Tibial nerve (tissue), 4 donors: Measurements from ENCODE around the gene DOCK9. TPM values are rescaled to one million over a fixed set of nuclear protein-coding genes. Genes with fewer than 3 reads are reported as not detected.

Source experiments
- DNase-seq, 2 donors: peaks; one replicate each; pipeline ENCODE4 v3.0.0-alpha.2; 2019; ENCODE audit warnings: low spot score in 2 of 2
- H3K27ac ChIP-seq, 4 donors: fragments of 200-600 bp; sonication (generic) in 3 of 4; one replicate each; pipeline ENCODE4 v1.5.1; 2017 to 2019; ENCODE audit warnings: mild to moderate bottlenecking in 1 of 4
- H3K27me3 ChIP-seq, 2 donors: fragments of 200-600 bp; sonication (generic) in 1 of 2; one replicate each; pipeline versions ENCODE4 v1.5.1 to v1.6.0; 2017 to 2019
- H3K36me3 ChIP-seq, 3 donors: fragments of 200-600 bp; sonication (generic); one replicate each; pipeline ENCODE4 v1.5.1; 2018 to 2019
- H3K4me1 ChIP-seq, 4 donors: fragments of 200-600 bp; sonication (generic) in 3 of 4; one replicate each; pipeline ENCODE4 v1.5.1; 2017 to 2019
- H3K4me3 ChIP-seq, 4 donors: fragments of 200-600 bp; sonication (generic) in 3 of 4; one replicate each; pipeline ENCODE4 v1.5.1; 2017 to 2019; ENCODE audit warnings: mild to moderate bottlenecking in 1 of 4, moderate library complexity in 1 of 4
- H3K9me3 ChIP-seq, 4 donors: fragments of 200-600 bp; sonication (generic) in 3 of 4; one replicate each; pipeline ENCODE4 v1.5.1; 2017 to 2019
- EP300 ChIP-seq, 2 donors: sonication (generic); formaldehyde crosslinking; IDR thresholded peaks; one replicate each; pipeline ENCODE4 v1.6.1; 2017; ENCODE audit warnings: antibody characterized with exemption in 2 of 2, mild to moderate bottlenecking in 1 of 2
- POLR2A ChIP-seq, 2 donors: fragments of 450-650 bp; IDR thresholded peaks; one replicate each; pipeline ENCODE4 v1.6.1; 2017; ENCODE audit warnings: antibody characterized with exemption in 2 of 2, mild to moderate bottlenecking in 2 of 2, moderate library complexity in 2 of 2
- WGBS, 2 donors: methylation state at CpG; one replicate each; pipeline ENCODE4 v1.1.5; 2018; 5-methylcytosine and 5-hydroxymethylcytosine counted together
- total RNA-seq, 4 donors: library from RNA; depleted of rRNA; stranded (reverse); fragments of >200 nt; gene quantifications; one replicate each; pipeline ENCODE4 v1.1.0, GENCODE V29; 2016
- TF ChIP-seq, protein P1 (sequence below), 5 experiments: fragments of 200-600 bp in 3 of 5; fragments of 450-650 bp in 2 of 5; sonication (generic) in 3 of 5; IDR thresholded peaks; one replicate each; pipeline ENCODE4 v1.5.1; 2016 to 2019; ENCODE audit warnings: antibody characterized with exemption in 5 of 5, mild to moderate bottlenecking in 3 of 5, moderate library complexity in 2 of 5

Gene DOCK9
- total RNA-seq, 4 donors from 2014 or later = 147 to 258 (median 243) TPM

DNA sequence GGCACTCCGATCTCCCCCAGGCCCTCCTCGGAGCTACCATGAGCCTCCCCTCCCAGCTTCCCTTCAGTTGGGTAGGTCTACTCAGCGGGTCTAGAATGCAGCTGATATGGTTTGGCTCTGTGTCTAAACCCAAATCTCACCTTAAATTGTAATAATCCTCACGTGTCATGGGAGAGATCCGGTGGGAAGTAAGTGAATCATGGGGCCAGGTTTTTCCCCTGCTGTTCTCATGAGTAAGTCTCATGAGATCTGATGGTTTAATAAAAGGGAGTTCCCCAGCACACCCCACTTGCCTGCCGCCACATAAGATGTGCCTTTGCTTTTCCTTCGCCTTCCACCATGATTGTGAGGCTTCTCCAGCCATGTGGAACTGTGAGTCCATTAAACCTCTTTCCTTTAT is 14.5 kb upstream of the DOCK9 start:
- Histone ChIP-seq H3K4me3 (no peak overlapping the region), H3K36me3 (no peaks in the 10 kb centered on the region), H3K27me3 (no peaks in the 10 kb centered on the region), H3K9me3 (no peaks in the 10 kb centered on the region), H3K27ac (no peak overlapping the region), H3K4me1 (peaks cover 0 to 7% (median 0%) of the 10 kb centered on the region in 4 donors)
- 79 to 80% methylated on average over 7 of the region's 7 CpGs for WGBS, 2 donors
- TF ChIP-seq EP300 (IDR thresholded peaks at IDR 0.05) = no peak
- DNase-seq = no peak

DNA sequence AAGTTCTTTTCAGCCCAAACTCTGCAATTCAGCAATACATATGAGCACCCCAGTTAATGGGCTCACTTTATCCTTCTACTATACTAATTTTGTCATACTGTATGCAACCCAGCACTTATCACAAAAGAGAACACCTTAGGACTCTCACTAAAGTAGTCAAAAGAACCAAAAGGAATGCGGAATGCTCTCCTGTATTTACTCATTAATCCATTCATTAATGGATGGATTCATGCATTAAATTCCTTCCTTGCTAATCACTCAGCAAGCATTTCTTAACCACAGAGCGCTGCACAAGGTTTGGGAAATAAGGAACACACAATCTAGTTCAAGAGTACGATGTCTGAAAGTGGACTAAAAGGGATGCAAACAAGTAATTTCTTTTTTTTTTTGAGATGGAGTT is 12.8 kb upstream of the DOCK9 start:
- Histone ChIP-seq H3K4me1 (peaks cover 0 to 13% (median 0%) of the 10 kb centered on the region in 4 donors), H3K36me3 (no peaks in the 10 kb centered on the region), H3K27ac (no peak overlapping the region), H3K4me3 (no peak overlapping the region), H3K27me3 (no peaks in the 10 kb centered on the region), H3K9me3 (no peaks in the 10 kb centered on the region)
- TF ChIP-seq, protein P1, sequence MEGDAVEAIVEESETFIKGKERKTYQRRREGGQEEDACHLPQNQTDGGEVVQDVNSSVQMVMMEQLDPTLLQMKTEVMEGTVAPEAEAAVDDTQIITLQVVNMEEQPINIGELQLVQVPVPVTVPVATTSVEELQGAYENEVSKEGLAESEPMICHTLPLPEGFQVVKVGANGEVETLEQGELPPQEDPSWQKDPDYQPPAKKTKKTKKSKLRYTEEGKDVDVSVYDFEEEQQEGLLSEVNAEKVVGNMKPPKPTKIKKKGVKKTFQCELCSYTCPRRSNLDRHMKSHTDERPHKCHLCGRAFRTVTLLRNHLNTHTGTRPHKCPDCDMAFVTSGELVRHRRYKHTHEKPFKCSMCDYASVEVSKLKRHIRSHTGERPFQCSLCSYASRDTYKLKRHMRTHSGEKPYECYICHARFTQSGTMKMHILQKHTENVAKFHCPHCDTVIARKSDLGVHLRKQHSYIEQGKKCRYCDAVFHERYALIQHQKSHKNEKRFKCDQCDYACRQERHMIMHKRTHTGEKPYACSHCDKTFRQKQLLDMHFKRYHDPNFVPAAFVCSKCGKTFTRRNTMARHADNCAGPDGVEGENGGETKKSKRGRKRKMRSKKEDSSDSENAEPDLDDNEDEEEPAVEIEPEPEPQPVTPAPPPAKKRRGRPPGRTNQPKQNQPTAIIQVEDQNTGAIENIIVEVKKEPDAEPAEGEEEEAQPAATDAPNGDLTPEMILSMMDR (IDR thresholded peaks at IDR 0.05) = no peak
- no peak for TF ChIP-seq POLR2A (IDR thresholded peaks at IDR 0.05)
- TF ChIP-seq EP300 (IDR thresholded peaks at IDR 0.05) = no peak
- WGBS, 2 donors = 97% methylated on average over 3 of the region's 3 CpGs
- no peak for DNase-seq

DNA sequence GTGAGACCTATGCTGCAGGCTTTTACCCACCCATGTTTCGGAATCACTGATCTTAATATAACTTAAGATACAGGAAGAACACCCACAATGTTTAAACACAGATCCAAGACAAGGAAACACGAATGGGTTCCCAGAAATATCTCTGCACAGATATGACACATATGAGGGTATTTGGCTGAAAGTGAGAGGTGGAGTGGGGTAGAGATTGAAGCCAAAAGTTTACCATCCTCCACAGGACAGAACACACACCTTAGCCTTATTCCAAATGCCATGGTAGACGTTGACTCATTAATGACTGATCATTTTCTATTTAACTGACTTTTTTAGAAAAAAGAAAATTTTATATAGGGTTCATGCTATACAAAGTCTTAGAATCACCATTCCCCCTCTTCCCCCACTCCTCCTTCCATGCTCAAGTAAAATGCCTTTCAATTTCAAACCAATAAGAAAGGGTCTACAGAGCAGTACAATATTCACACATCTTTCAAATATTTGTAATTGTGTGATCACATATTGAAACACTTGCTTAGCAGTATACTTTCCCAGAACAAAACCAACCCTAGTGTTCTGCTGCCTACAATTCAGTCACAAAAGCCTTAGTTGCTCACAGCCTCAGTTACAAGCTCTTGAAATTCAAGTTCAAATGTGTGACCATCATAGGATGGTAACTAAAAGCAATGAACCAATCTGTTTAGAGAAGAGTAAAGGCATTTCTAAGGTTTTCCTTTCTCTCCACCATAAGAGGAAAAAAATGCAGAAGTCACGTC is 11.8 kb upstream of the DOCK9 start:
- Histone ChIP-seq H3K36me3 (no peaks in the 10 kb centered on the region), H3K9me3 (no peaks in the 10 kb centered on the region), H3K27me3 (no peaks in the 10 kb centered on the region), H3K4me3 (no peak overlapping the region), H3K4me1 (peaks cover 0 to 23% (median 0%) of the 10 kb centered on the region in 4 donors), H3K27ac (no peak overlapping the region)
- DNase-seq = no peak
- TF ChIP-seq, protein P1 (IDR thresholded peaks at IDR 0.05) = no peak
- no peak for TF ChIP-seq POLR2A (IDR thresholded peaks at IDR 0.05)
- TF ChIP-seq EP300 (IDR thresholded peaks at IDR 0.05) = no peak
- 85 to 88% methylated on average over 4 of the region's 4 CpGs for WGBS, 2 donors

DNA sequence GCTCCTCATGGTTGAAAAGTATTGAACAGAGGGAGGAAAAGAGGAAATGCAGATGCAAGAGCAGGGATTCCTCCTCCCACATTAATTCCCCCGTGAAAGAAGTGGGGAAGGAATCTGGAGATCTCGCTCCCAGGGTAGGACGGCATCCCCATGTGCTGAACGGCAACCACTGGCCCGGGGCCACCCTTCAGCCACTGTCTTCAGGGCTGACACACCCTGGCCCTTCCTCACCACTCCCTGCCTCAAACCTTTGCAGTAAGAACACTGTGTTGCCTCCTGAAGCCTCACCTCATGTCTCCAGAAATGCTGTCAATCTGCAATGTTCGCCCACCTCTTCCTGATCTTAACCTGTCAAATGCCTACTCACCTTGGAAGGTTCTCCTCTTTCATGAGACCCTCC is 10.9 kb upstream of the DOCK9 start:
- TF ChIP-seq, protein P1 (IDR thresholded peaks at IDR 0.05) = no peak
- no peak for TF ChIP-seq POLR2A (IDR thresholded peaks at IDR 0.05)
- TF ChIP-seq EP300 (IDR thresholded peaks at IDR 0.05) = no peak
- Histone ChIP-seq H3K36me3 (no peaks in the 10 kb centered on the region), H3K4me3 (no peak overlapping the region), H3K27ac (no peak overlapping the region), H3K9me3 (no peaks in the 10 kb centered on the region), H3K27me3 (no peaks in the 10 kb centered on the region), H3K4me1 (peaks cover 0 to 27% (median 0%) of the 10 kb centered on the region in 4 donors)
- DNase-seq = no peak
- 56 to 69% methylated on average over 6 of the region's 6 CpGs for WGBS, 2 donors

DNA sequence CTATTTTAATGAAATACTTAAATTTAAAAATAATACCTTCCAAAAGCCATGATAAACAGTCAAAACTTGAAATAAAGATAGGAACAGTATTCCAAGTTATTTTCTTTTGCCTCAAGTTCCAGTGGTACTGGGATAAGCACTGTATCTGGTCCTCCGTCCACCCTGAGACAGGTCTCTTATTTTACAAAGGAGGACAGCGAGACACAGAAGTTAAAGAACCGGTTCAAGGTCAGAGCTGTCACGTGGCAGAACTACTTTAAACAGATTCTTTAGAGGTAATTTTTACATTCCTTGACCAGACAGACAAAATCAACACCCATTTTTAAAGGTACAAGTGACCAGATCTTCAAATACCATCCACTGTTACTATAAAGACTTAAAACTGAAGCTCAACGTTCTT is 10.4 kb upstream of the DOCK9 start:
- Histone ChIP-seq H3K4me1 (peaks cover 0 to 28% (median 0%) of the 10 kb centered on the region in 4 donors), H3K9me3 (no peaks in the 10 kb centered on the region), H3K27me3 (no peaks in the 10 kb centered on the region), H3K27ac (no peak overlapping the region), H3K4me3 (no peak overlapping the region), H3K36me3 (no peaks in the 10 kb centered on the region)
- 64 to 67% methylated on average over 5 of the region's 5 CpGs for WGBS, 2 donors
- DNase-seq = no peak
- TF ChIP-seq POLR2A (IDR thresholded peaks at IDR 0.05) (no peak), EP300 (IDR thresholded peaks at IDR 0.05) (no peak)
- TF ChIP-seq, protein P1 (IDR thresholded peaks at IDR 0.05) = no peak
